Tibial nerve (tissue), 3 donors: ENCODE results near the gene SLC25A17.

Source experiments
- CTCF ChIP-seq, 5 experiments: fragments of 200-600 bp in 3 of 5; fragments of 450-650 bp in 2 of 5; sonication (generic) in 3 of 5; IDR thresholded peaks; one replicate each; pipeline ENCODE4 v1.5.1; 2016 to 2019; ENCODE audit warnings: antibody characterized with exemption in 5 of 5, mild to moderate bottlenecking in 3 of 5, moderate library complexity in 2 of 5
- POLR2A ChIP-seq, 2 donors: fragments of 450-650 bp; IDR thresholded peaks; one replicate each; pipeline ENCODE4 v1.6.1; 2017; ENCODE audit warnings: antibody characterized with exemption in 2 of 2, mild to moderate bottlenecking in 2 of 2, moderate library complexity in 2 of 2

DNA sequence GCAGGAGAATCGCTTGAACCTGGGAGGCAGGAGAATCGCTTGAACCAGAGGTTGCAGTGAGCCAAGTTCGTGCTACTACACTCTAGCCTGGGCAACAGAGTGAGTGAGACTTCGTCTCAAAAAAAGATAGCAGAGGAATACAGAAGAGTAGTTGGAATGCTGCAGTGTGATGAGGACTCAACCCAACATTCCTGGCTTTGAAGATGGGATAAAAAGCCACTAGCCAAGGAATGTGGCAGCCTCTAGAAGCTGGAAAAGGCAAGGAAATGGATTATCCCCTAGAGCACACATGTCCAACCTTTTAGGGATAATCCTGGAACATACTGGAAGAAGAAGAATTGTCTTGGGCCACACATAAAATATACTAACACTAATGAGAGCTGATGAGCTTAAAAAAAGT, 13.9 kb downstream of the SLC25A17 start:
- no peak for TF ChIP-seq POLR2A (IDR thresholded peaks at IDR 0.05)
- TF ChIP-seq CTCF (IDR thresholded peaks at IDR 0.05), result no peak
